Vagina (tissue), 2 donors: Measurements from ENCODE around the gene MAN1A1.

Experiments used
- CTCF ChIP-seq, 3 experiments: fragments of 450-650 bp in 2 of 3; fragments of 200-600 bp in 1 of 3; sonication (generic) in 1 of 3; IDR thresholded peaks; one replicate each; pipeline ENCODE4 v1.5.1; 2017 to 2019; ENCODE audit warnings: antibody characterized with exemption in 3 of 3, mild to moderate bottlenecking in 2 of 3, moderate library complexity in 2 of 3
- POLR2A ChIP-seq, 2 donors: fragments of 450-650 bp; IDR thresholded peaks; one replicate each; pipeline ENCODE4 v1.6.1; 2017; ENCODE audit warnings: antibody characterized with exemption in 2 of 2, mild to moderate bottlenecking in 2 of 2, moderate library complexity in 2 of 2
- POLR2AphosphoS5 ChIP-seq, 2 donors: sonication (generic); formaldehyde crosslinking; IDR thresholded peaks; one replicate each; pipeline ENCODE4 v1.9.0; 2017; ENCODE audit warnings: antibody characterized with exemption in 2 of 2, mild to moderate bottlenecking in 2 of 2, low read depth in 1 of 2; ENCODE audit not compliant: insufficient read depth in 1 of 2

- no peak for TF ChIP-seq CTCF (IDR thresholded peaks at IDR 0.05)
- no peak for TF ChIP-seq POLR2AphosphoS5 (IDR thresholded peaks at IDR 0.05; ENCODE audit: insufficient read depth in 1 of 2, low read depth in 1 of 2)
- TF ChIP-seq POLR2A (IDR thresholded peaks at IDR 0.05) = no peak
These were observed 118.2 kb downstream of the MAN1A1 start for GRCh38 chr6:119231394-119231793.
